HG03565 (cell line): Measurements from ENCODE around the gene PAPPA.

Experiments
- ATAC-seq: cut with Tn5 transposase; IDR thresholded peaks from one replicate; pipeline ENCODE4 v1.9.1; 2021; ENCODE audit warnings: mild to moderate bottlenecking, moderate library complexity; ENCODE audit not compliant: unreplicated experiment

The PAPPA gene

DNA sequence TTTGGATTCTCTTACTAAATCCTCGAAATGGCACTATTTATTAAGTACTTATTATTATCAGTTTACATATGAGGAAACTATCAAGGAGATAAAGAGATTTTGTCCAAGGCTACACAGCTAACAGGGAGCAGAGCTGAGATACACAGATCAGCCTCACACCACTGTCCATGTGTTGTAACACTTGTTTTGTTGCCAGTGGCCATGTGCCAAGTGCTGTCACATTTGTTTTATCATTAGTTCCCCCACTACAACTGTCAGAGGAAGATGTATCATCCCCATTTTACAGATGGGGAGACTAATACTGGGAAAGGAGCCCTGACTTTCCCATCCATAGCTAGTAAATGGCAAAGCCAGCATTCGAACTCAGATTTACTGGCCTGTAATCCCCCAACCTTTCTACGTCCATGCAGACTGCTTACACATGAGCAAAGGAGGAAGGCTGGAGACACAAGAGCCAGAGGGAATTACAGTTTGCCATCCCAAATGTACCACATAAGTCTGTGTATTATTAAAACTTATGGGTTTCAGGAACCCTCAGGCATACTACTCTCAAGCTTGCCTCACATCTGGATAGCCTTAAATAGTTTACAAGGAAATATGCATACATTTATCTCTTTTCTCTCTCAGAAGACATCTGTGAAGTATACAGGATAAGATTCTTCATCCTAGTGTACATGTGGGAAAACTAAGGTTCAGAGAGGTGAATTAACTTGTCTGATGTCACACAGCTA is 25.1 kb downstream of the PAPPA start:
- ATAC-seq, result no peak

DNA sequence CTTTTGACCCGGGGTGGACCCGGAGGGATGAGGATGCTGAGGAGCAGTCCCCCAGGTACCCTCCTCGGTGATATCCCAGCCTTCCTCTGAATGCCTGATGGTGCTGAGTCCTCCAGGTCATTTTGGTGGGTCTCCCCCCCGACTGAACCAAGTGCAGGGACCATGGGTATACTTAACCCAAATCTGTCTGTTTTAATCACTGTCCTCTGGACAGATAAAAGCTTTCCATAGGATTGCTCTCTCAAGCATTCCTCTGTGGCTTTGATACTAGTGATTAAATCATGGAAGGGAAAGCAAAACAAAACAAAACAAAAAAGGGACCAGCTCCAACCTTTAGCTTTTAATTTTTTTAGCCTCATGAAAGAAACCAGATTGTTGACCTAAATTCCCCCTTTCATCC is 26.0 kb downstream of the PAPPA start:
- no peak for ATAC-seq

DNA sequence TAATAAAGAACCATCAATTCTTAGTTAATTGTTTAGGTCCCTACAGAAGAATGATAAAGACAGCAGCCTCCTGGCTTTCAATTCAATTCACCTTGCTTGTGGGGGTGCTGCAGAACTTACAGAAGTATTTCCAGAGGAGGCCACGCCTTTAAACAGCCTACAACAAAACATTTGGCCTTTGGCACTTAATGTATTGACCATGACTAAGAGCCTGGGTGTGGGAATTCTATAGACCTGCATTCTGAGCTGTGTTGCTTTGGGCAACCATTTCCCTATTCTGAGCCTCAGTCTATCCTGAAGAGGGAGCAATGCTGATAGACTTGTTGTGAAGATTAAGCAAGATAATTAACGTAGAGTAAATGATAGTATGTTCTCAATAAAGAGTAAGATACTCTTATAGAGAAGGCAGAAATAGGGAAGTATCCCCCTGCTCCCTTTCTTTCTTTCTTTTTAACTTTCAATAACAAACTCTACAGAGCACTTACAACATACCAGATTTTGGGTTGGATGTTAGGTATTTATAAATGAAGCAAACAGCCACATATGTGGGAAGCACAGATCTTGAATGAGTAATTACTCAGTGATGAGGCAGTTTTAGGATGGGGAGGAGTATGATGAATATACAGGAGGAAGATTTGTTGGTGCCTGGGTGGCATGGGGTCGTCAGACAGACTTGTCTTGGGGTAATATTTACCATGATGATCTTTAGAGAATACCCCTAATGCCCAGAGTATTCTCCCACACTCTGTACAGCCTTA is 28.4 kb downstream of the PAPPA start:
- no peak for ATAC-seq

DNA sequence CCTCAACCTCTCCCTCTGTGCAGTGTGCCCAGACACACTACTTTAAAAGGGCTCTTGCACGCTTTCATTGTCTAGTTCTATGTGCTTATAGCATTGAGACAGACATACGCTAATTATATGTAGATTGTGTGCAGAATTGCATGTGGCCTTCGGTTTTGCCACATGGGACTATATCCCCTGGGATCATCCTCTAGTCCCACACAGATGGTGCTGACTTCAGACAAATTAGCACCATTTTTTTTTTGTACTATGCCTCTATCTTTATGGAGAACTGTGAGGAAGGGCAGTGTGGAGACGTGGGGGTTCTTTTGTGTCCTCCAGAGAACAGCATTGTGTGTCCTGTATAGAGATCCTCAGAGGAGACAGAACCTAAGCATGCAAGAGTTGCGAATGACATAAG is 29.3 kb downstream of the PAPPA start:
- no peak for ATAC-seq

DNA sequence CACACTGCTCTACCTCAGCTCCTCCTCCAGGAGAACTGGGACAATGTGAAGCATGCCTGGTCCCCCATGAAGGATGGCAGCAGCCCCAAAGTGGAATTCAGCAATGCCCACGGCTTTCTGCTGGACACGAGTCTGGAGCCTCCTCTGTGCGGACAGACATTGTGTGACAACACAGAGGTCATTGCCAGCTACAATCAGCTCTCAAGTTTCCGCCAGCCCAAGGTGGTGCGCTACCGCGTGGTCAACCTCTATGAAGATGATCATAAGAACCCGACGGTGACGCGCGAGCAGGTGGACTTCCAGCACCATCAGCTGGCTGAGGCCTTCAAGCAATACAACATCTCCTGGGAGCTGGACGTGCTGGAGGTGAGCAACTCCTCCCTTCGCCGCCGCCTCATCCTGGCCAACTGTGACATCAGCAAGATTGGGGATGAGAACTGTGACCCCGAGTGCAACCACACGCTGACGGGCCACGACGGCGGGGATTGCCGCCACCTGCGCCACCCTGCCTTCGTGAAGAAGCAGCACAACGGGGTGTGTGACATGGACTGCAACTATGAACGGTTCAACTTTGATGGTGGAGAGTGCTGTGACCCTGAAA is 34.1 kb downstream of the PAPPA start:
- ATAC-seq, result no peak

DNA sequence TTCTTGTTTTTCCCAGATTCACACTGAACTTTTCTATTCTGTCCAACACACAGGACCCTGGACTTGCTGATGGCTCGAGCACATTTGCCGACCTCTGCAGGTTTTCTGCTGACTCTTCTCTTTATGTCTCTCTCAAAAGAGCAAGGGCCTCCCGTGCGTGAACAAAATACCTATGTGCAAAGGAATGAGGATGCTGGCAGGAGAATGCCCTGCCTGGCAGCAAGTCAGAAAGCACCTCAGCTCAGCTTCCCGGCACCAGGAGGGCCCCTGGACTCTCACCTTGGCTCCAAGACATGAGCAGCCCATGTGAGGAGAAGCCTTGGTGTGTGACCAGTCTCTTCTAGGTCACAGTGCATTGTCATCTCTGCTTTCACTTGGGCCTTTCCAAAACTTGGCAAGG is 36.1 kb downstream of the PAPPA start:
- no peak for ATAC-seq

DNA sequence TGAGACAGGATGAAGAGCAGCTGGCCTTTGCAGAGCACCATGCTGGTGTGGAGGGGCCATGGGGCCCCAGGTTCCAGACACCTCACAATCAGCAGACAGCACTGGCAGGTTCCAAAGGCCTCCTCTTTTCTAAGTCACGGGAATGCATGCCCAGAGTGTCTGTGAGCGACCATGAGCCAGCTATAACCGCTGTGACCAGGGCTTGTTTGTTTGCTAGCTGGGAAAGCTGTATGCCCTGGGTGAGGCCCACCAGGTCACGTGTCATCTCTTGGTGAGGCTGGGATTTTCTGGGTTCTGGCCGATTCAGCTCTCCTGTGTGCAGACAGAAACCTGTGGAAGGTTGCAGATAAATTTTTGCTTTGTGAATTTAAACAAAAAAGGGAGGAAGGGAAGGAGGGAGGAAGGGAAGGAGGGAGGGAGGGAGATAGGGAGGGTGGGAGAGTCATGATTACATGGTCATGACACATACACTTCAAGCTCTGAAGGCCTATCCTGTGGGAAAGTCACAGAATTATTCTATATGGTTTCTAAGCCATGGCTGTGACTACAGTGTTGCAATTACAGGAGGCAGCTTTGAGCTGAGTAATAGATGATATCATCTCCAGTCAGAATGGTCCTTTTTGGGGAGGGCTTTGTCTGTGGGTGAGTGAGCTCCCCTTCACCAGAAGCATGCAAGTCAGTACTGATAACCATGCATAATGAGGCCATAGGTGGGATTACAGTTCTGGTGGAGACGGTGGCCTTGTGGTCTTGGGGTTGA is 37.2 kb downstream of the PAPPA start:
- no peak for ATAC-seq

DNA sequence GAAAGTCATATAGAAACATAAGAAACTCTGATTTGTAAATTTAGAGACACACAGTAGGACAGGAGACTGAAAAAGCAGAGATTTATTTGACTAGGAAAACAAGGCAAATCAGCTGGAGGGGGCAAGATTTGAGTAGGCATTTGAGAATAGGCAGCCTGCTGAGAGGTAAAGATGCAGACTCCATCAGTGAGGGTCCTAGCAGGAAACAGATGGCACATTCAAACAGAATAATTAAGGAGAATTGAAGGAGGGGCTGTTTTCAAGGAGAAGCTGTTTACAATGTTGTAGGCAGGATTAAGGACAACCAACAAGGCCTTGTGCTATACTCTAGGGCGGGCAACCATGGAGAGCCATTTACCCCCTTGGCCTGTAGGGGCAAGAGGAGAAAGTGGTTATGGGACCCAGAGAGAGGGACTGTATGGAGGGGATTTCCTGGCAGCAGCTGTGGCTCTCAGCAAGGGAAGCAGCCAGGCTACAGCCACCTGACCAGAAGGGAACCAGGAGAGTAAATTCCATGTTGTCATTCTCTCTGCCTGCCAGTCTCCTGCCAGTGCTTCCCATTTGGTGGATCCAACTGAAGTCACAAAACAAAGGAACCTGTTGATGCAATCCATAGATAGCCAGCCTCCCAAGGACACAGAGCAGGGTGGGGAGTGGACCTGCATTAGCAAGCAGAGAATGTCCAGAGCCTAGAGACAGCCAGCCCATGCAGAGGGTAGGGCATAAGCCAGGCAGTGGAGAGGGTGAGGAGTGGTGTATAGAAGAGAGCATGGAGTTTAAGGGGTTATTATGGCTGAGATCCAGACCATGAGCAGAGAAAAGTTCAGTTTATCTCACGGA is 38.2 kb downstream of the PAPPA start:
- ATAC-seq, result no peak

DNA sequence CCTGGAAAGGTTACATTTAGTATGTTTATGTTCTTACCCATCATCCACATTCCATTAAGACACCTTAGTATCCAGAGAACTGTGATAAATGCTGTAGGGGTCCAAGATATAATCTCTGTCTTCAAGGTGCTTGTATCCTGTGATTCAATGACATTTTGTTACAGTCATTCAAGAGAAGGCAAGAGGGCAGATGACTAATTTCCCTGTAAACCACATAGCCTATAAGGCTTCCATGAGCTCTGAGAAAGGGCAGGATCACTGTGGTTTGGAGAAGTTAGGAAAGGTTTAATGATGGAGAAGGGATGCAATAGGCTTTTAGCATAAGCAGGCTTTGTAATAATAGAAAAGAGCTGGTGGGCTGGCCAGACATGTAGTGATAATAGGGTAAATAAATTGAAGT is 40.0 kb downstream of the PAPPA start:
- no peak for ATAC-seq

DNA sequence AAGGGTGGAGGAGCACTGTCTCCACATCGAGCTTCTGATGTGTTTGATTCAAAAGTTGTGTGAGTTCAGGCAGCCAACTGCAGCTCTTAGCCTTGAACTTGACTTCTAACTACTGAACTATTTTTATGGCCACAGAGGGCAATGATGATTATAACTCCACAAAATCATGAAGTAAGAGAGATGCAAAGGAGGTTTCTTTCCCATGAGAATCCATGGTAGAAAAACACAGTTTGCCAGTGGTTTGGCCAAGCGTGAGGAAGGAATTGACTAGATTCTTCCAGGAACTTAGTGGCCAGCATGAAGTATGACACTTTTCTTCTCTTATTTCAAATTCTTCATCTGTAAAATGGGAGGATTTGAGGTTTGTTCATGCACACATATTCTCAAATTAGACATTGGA is 43.2 kb downstream of the PAPPA start:
- ATAC-seq, result no peak

DNA sequence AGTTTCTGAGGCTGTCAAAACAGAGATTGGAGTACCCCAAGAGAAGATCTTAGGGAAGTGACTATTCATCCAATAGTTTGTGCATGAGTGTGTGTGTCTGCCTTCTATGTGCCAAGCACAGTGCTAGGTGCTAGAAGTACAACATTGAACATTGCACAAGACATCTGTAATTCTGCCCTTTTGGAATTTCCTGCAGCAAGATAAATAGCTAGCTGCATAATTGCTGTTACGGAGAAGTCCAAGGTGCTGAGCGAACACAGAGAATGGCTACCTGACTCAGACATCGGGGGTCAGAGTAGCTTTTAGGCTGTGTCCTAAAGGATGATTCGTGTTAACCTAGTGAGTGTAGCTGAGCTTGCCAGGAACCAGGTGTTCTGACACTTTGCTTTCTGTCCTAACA is 44.8 kb downstream of the PAPPA start:
- ATAC-seq, result no peak

DNA sequence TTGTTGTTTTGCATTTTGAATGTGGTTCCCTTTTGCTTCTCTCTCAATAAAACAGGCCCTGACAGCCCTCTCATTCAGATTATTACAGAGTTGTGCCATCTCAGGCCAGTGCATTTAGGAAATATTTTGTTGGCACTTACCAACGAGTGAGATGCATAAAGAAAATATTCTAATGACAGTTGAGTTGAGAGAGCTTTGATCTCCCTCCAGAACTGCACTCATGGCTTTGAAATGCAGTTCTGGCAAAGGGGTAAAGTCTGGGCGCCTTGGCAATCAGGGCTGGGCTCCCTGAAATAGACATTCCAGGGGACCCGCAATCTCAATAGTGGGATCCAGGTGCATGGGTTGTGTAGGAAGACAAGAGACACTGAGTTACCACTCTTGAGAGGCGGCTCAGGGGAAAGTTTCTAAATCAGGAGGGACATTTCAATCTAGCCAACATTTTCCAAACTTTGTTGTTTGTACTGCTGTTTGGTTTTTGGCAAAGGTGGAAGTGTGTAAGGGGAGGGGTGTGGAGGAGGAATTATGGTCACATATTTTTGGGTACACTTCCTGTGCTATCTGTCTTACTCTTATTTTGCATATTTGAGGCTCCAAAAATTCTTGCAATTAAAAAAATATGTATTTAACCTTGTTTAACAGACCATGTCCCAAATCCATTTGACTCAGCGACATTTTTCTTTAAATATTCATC is 48.8 kb downstream of the PAPPA start:
- ATAC-seq, result no peak

DNA sequence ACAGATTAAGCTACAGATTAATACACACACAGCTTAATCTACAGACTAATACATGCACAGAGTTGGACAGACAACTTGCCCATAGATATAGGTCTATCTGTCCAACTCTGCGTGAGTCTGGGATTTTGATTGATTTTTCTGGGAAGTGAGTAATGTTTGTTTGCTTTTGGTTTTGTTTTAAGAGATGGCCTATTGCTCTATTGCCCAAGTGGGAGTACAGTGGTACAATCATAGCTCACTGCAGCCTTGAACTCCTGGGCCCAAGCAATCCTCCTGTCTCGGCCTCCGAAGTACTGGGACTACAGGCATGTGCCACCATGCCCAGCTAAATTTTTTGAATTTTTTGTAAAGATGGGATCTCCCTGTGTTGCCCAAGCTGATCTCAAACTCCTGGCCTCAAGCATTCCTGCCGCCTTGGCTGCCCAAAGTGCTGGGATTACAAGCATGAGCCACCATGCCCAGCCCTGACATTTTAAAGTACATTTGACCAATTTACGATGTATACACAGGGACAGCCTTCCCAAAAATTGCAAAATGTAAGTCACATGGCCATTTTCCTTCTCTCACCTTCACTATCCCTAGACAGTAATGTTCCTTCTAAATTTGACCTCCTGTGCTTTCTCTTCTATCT is 50.8 kb downstream of the PAPPA start:
- no peak for ATAC-seq

DNA sequence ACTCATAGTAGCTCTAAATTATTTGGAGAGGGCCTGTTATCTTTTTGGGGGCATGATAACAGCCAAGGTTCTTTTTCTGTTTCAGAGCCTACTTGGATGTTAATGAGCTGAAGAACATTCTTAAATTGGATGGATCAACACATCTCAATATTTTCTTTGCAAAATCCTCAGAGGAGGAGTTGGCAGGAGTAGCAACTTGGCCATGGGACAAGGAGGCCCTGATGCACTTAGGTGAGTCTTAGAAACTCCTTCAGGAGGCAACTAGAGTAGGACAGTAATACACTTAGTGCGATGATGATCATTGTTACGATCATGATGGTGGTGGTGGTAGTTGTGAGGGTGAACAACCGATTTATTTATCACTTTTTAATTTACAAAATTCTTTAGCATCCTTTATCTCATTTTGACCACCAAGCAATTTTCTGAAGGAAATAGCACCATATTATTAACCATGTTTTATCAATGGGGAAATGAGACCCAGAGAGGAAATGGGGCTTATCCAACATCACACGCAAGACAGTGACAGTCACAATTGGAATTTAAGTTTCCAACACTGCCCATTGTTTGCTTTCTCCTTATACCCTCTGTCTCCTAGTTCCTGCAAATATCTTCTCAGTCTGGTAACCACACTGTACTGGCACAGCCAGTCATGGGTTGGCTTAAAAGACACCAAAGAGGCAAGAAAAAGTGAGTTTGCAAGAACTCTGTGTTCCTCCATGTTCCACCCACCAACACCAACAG is 54.0 kb downstream of the PAPPA start:
- ATAC-seq, result no peak

DNA sequence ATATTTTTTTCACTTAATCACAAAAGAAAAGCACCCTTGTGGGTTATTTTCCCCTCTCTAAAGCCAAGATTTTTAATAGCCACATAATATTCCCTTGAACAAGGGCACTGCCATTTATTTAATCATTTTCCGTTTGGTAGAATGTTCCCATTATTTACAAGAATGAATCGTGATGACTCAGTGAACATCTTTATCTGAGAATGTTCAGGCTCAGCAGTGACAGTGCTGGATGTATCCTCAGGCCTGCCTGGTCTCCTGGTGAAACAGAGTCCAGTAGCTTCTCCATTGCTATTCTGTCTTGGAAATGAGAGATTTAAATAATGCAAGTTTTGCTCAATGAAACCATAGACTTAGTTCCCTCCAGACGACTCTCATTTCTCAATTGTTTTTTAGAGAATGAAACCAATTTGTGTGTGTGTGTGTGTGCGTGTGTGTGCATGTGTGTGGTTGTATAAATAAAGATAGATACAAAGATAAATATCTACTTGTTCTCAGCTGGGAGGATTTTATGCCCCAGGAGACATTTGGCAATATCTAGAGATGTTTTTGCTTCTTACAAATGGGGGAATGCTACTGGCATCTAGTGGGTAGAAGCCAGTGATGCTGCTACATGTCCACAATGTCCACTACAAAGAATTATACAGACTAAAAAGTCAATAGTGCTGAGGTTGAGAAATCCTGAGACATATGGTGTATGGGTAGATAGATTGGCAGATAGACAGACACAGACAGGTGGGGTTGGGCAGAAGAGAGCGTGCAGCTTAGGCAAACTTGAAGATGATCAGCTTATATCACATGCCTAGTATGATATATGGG is 55.0 kb downstream of the PAPPA start:
- ATAC-seq, result no peak

DNA sequence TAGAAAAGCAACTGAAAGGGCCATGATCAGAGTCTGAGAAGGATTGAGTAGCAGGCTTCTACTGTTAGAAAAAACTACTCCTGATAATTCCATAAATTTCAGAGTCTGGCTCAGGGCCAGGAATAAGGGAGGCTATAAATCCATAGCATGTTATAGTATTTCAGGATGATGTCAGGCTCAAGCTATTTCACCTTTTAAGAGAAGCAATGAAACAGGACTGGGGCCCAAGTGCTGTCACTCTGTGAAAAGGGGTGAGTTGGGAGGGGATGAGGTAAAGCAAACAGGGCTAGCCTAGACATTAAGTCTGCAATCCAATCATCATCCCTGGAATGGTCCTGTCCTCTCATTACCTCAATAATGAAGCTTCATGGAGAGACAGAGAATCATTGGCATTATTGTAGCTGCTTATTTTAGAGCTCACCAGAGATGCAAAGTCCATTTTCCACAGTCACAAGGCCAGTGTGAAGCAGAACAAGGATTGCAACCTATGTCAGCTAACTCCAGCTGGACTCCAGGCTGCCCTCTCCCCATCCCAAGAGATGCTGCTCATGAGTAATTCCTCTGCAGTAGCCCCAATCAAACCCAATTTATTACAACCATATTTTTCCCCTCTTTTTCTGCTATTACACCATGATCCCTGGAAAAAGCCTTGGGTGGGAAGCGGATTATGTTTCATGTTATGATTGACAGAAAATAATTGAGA is 56.0 kb downstream of the PAPPA start:
- no peak for ATAC-seq

DNA sequence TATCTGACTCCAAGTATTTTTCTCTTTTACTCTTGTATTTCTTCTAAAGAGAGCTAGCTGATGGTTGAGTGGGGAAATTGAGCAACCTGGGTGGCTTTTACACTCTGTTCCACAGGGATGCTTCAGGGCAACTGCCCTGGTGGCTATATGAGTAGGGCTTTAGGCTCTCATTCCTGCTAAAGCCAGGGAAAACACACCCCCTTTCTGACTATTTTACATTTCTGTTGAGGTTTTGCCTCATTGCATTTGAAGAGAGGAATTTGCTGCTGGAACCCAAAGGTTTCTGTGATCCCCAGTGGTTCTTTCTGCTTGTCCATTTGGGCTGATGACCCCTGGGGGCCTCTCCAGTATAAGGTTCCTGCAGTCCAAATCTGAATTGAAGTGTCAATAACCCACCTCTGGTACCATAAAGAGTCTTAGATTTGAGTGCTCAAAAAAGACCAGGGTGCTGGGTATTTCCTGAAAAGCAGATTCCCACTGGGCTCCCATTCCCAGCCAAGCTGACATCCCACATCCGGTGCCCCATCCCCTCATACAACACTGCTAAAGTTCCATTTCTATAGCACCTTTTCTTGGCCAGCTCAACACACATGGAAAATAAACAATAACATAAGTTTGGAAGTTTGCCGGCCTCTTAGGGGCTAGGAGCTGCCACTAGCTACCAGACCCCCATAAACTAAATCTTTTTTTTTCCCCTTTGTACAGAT is 59.5 kb downstream of the PAPPA start:
- no peak for ATAC-seq
